Left renal cortex interstitium (tissue), 4 donors: ENCODE data around the gene ZNF573. TPM values are rescaled to one million over a fixed set of nuclear protein-coding genes. Genes with fewer than 3 reads are reported as not detected.

ENCODE experiments used
- DNase-seq, 4 donors: peaks; one replicate each; pipeline ENCODE4 v3.0.0-alpha.2; 2013; ENCODE audit warnings: low read depth in 4 of 4, low spot score in 2 of 4, missing footprints in 1 of 4
- polyA plus RNA-seq, 4 donors: library from polyadenylated mRNA; unstranded; fragments of 120-200 nt; gene quantifications; one replicate each; pipeline ENCODE4 v1.2.1, GENCODE V29; 2013; ENCODE audit not compliant: insufficient read length in 4 of 4

Gene ZNF573
- polyA plus RNA-seq, 4 donors, result 9.6 to 26.4 (median 16.8) TPM

DNA sequence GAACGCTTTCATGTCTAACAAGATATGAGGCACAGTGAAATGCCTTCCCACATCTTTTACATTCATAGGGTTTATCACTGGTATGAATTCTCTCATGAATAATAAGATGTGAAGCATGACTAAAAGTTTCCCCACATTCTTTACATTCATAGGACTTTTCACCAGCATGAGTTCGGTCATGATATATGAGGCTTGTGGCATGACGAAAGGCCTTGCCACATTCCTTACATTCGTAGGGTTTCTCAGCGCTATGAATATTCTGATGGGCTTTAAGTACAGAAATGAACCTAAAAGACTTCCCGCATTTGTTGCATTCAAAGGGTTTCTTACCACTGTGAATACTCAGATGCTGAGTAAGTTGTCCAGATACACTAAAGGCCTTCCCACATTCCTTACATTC is 81.2 kb downstream of the ZNF573 start:
- no peak for DNase-seq

GRCh38 chr19:37695144-37695899 is 84.1 kb downstream of the ZNF573 start:
- no peak for DNase-seq

GRCh38 chr19:37692956-37693620 is 86.3 kb downstream of the ZNF573 start:
- no peak for DNase-seq

GRCh38 chr19:37691881-37692504 is 87.4 kb downstream of the ZNF573 start:
- peak; percentile 70 to 82 (median 74) for DNase-seq

Other genes starting within 250 kb of the ZNF573 start
- 10 to 100 TPM in 1 of 4 donors, 1 to 10 TPM in 3; 8.1 to 13.2 (median 9.5) TPM for gene ZNF571, start 184.8 kb downstream of the ZNF573 start, polyA plus RNA-seq
- gene ZNF540, start 184.7 kb downstream of the ZNF573 start, polyA plus RNA-seq, result 1 to 10 TPM; 2.9 to 6.3 (median 4.9) TPM
- 10 to 100 TPM; 21.8 to 26.9 (median 23.5) TPM for gene ZFP30, start 124.1 kb downstream of the ZNF573 start, polyA plus RNA-seq
- 10 to 100 TPM; 11.6 to 14.1 (median 12.6) TPM for gene ZNF607, start 59.8 kb downstream of the ZNF573 start, polyA plus RNA-seq
- under 1 TPM in 1 of 4 donors, not detected in 3; 0.02 TPM for gene WDR87, start 127.0 kb upstream of the ZNF573 start, polyA plus RNA-seq
- gene SIPA1L3, start 127.6 kb upstream of the ZNF573 start, polyA plus RNA-seq, result 10 to 100 TPM; 17.3 to 29.4 (median 22.8) TPM